HEK293 (cell line): ENCODE measurements around the gene MAP4K5.

Experiments used
- EGR2 ChIP-seq: fragments of 450-650 bp; formaldehyde crosslinking; IDR thresholded peaks from 2 replicates; pipeline ENCODE4 v1.5.1; 2016; ENCODE audit warnings: low read depth, missing biosample characterization, missing genetic modification characterization
- GLIS2 ChIP-seq: fragments of 450-650 bp; formaldehyde crosslinking; IDR thresholded peaks from 2 replicates; pipeline ENCODE4 v1.5.1; 2016; ENCODE audit warnings: missing biosample characterization, missing genetic modification characterization
- KLF10 ChIP-seq: fragments of 450-650 bp; IDR thresholded peaks from 2 replicates; pipeline ENCODE4 v1.5.1; 2018; ENCODE audit warnings: missing biosample characterization, mild to moderate bottlenecking, missing genetic modification characterization
- MYNN ChIP-seq: fragments of 450-650 bp; formaldehyde crosslinking; IDR thresholded peaks from 2 replicates; pipeline ENCODE4 v1.5.1; 2016; ENCODE audit warnings: missing biosample characterization, missing genetic modification characterization, borderline replicate concordance
- SP7 ChIP-seq: fragments of 450-650 bp; formaldehyde crosslinking; IDR thresholded peaks from 2 replicates; pipeline ENCODE4 v1.5.1; 2016; ENCODE audit warnings: missing biosample characterization, missing genetic modification characterization
- TCF7L2 ChIP-seq: IDR thresholded peaks from 2 replicates; pipeline ENCODE4 v1.6.1; 2011; ENCODE audit warnings: low read depth, mild to moderate bottlenecking, inconsistent platforms, low read length, moderate library complexity, borderline replicate concordance
- ZBTB8A ChIP-seq: fragments of 450-650 bp; formaldehyde crosslinking; IDR thresholded peaks from 2 replicates; pipeline ENCODE4 v1.5.1; 2016; ENCODE audit warnings: missing biosample characterization, missing genetic modification characterization
- ZNF10 ChIP-seq: fragments of 450-650 bp; formaldehyde crosslinking; IDR thresholded peaks from 2 replicates; pipeline ENCODE4 v1.5.1; 2017; ENCODE audit warnings: missing biosample characterization, missing genetic modification characterization
- ZNF138 ChIP-seq: fragments of 450-650 bp; formaldehyde crosslinking; IDR thresholded peaks from 2 replicates; pipeline ENCODE4 v1.5.1; 2016; ENCODE audit warnings: missing biosample characterization, missing genetic modification characterization, borderline replicate concordance
- ZNF169 ChIP-seq: fragments of 450-650 bp; formaldehyde crosslinking; IDR thresholded peaks from 2 replicates; pipeline ENCODE4 v1.5.1; 2016; ENCODE audit warnings: missing biosample characterization, missing genetic modification characterization
- ZNF184 ChIP-seq: fragments of 450-650 bp; IDR thresholded peaks from 2 replicates; pipeline ENCODE4 v1.5.1; 2018; ENCODE audit warnings: missing biosample characterization, mild to moderate bottlenecking, missing genetic modification characterization
- ZNF2 ChIP-seq: fragments of 450-650 bp; formaldehyde crosslinking; IDR thresholded peaks from 2 replicates; pipeline ENCODE4 v1.5.1; 2016; ENCODE audit warnings: missing biosample characterization, missing genetic modification characterization
- ZNF211 ChIP-seq: fragments of 450-650 bp; formaldehyde crosslinking; IDR thresholded peaks from 2 replicates; pipeline ENCODE4 v1.5.1; 2016; ENCODE audit warnings: low read depth, missing biosample characterization, missing genetic modification characterization
- ZNF23 ChIP-seq: fragments of 450-650 bp; formaldehyde crosslinking; IDR thresholded peaks from 2 replicates; pipeline ENCODE4 v1.5.1; 2016; ENCODE audit warnings: missing biosample characterization, missing genetic modification characterization, borderline replicate concordance
- ZNF248 ChIP-seq: fragments of 450-650 bp; formaldehyde crosslinking; IDR thresholded peaks from 2 replicates; pipeline ENCODE4 v1.5.1; 2017; ENCODE audit warnings: missing biosample characterization, missing genetic modification characterization
- ZNF366 ChIP-seq: fragments of 450-650 bp; formaldehyde crosslinking; conservative IDR thresholded peaks from 2 replicates; pipeline ENCODE4 v1.5.1; 2016; ENCODE audit warnings: missing biosample characterization, missing genetic modification characterization
- ZNF426 ChIP-seq: fragments of 450-650 bp; formaldehyde crosslinking; IDR thresholded peaks from 2 replicates; pipeline ENCODE4 v1.5.1; 2017; ENCODE audit warnings: missing biosample characterization, missing genetic modification characterization, mild to moderate bottlenecking, inconsistent platforms, moderate library complexity
- ZNF501 ChIP-seq: fragments of 450-650 bp; formaldehyde crosslinking; IDR thresholded peaks from 2 replicates; pipeline ENCODE4 v1.5.1; 2016; ENCODE audit warnings: missing biosample characterization, missing genetic modification characterization
- ZNF514 ChIP-seq: fragments of 450-650 bp; formaldehyde crosslinking; IDR thresholded peaks from 2 replicates; pipeline ENCODE4 v1.5.1; 2016; ENCODE audit warnings: missing biosample characterization, missing genetic modification characterization
- ZNF548 ChIP-seq: fragments of 450-650 bp; formaldehyde crosslinking; IDR thresholded peaks from 2 replicates; pipeline ENCODE4 v1.5.1; 2016; ENCODE audit warnings: missing biosample characterization, missing genetic modification characterization
- ZNF571 ChIP-seq: fragments of 450-650 bp; formaldehyde crosslinking; IDR thresholded peaks from 2 replicates; pipeline ENCODE4 v1.5.0; 2017; ENCODE audit warnings: missing biosample characterization, missing genetic modification characterization
- ZNF585B ChIP-seq: fragments of 450-650 bp; formaldehyde crosslinking; IDR thresholded peaks from 2 replicates; pipeline ENCODE4 v1.5.1; 2016; ENCODE audit warnings: missing biosample characterization, missing genetic modification characterization
- ZNF658 ChIP-seq: fragments of 450-650 bp; formaldehyde crosslinking; IDR thresholded peaks from 2 replicates; pipeline ENCODE4; 2016; ENCODE audit warnings: missing biosample characterization, missing genetic modification characterization
- ZNF670 ChIP-seq: fragments of 450-650 bp; formaldehyde crosslinking; IDR thresholded peaks from 2 replicates; pipeline ENCODE4 v1.5.1; 2016; ENCODE audit warnings: missing biosample characterization, missing genetic modification characterization, low read depth
- ZNF747 ChIP-seq: fragments of 450-650 bp; formaldehyde crosslinking; IDR thresholded peaks from 2 replicates; pipeline ENCODE4 v1.5.1; 2016; ENCODE audit warnings: missing biosample characterization, missing genetic modification characterization
- ZXDB ChIP-seq: fragments of 450-650 bp; formaldehyde crosslinking; IDR thresholded peaks from 2 replicates; pipeline ENCODE4 v1.5.1; 2016; ENCODE audit warnings: missing biosample characterization, missing genetic modification characterization
- TF ChIP-seq, protein P1 (sequence below): fragments of 450-650 bp; formaldehyde crosslinking; IDR thresholded peaks from 2 replicates; pipeline ENCODE4 v1.5.1; 2017; ENCODE audit warnings: missing biosample characterization, missing genetic modification characterization
- TF ChIP-seq, protein P2 (sequence below): fragments of 450-650 bp; formaldehyde crosslinking; IDR thresholded peaks from 2 replicates; pipeline ENCODE4 v1.5.1; 2016; ENCODE audit warnings: missing biosample characterization, missing genetic modification characterization, low read depth
- TF ChIP-seq, protein P3 (sequence below): fragments of 450-650 bp; formaldehyde crosslinking; IDR thresholded peaks from 2 replicates; pipeline ENCODE4 v1.5.1; 2017; ENCODE audit warnings: missing biosample characterization, missing genetic modification characterization
- TF ChIP-seq, protein P4 (sequence below): fragments of 450-650 bp; formaldehyde crosslinking; IDR thresholded peaks from 2 replicates; pipeline ENCODE4 v1.5.1; 2016; ENCODE audit warnings: missing biosample characterization, missing genetic modification characterization
- TF ChIP-seq, protein P5 (sequence below): fragments of 450-650 bp; formaldehyde crosslinking; IDR thresholded peaks from 2 replicates; pipeline ENCODE4; 2016; ENCODE audit warnings: missing biosample characterization, missing genetic modification characterization
- TF ChIP-seq, protein P6 (sequence below): fragments of 450-650 bp; formaldehyde crosslinking; IDR thresholded peaks from 2 replicates; pipeline ENCODE4 v1.5.1; 2016; ENCODE audit warnings: missing biosample characterization, missing genetic modification characterization

MAP4K5 gene

DNA sequence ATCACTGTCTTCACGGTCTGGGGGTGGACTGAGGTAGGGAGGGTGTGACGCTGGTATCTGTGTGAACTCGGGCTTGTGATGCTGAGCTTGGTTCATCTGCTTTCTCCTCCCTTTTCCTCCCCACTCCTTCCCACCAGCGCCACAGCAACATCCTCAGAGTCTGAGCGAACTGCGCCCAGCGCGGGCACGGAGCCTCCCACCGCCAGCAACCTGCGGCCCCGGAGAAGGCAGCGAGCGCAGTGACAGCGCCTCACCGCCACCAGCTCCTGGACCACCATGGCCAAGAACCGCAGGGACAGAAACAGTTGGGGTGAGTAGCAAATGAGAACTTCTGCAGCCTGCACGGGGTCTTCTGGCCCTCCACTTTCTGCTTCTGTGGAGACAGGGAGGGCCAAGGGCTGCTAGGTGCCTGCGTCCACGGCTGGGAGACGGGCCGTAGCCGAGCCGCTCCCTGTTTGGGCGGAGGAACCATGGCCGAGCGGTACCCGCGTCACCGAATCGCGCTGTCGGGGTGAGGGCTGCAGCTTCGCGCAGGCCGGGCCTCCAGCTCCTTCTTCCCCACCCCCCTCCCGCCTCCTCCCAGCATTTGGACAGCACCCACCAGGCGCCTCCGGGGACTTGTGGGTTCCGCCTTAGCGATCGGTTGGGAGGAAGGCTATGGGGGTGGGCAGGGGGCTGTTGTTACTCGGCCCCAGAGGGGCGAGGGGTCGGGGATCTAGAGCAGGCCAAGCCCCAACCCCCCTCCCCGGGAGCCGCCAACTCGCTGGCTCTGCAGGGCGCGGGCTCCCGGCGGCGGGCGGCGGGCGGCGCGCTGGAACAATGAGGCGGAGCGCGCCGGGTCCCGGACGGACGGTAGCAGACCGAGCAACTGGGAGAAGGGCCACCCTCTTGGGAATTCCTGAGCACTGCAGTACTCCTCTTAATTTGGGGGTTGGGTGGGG is 27.9 kb upstream of the MAP4K5 start, which contains the start of gene ATL1 (continued):
- TF ChIP-seq, protein P1, sequence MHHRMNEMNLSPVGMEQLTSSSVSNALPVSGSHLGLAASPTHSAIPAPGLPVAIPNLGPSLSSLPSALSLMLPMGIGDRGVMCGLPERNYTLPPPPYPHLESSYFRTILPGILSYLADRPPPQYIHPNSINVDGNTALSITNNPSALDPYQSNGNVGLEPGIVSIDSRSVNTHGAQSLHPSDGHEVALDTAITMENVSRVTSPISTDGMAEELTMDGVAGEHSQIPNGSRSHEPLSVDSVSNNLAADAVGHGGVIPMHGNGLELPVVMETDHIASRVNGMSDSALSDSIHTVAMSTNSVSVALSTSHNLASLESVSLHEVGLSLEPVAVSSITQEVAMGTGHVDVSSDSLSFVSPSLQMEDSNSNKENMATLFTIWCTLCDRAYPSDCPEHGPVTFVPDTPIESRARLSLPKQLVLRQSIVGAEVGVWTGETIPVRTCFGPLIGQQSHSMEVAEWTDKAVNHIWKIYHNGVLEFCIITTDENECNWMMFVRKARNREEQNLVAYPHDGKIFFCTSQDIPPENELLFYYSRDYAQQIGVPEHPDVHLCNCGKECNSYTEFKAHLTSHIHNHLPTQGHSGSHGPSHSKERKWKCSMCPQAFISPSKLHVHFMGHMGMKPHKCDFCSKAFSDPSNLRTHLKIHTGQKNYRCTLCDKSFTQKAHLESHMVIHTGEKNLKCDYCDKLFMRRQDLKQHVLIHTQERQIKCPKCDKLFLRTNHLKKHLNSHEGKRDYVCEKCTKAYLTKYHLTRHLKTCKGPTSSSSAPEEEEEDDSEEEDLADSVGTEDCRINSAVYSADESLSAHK (tag by site-specific recombination): no peak
- TF ChIP-seq, protein P2, sequence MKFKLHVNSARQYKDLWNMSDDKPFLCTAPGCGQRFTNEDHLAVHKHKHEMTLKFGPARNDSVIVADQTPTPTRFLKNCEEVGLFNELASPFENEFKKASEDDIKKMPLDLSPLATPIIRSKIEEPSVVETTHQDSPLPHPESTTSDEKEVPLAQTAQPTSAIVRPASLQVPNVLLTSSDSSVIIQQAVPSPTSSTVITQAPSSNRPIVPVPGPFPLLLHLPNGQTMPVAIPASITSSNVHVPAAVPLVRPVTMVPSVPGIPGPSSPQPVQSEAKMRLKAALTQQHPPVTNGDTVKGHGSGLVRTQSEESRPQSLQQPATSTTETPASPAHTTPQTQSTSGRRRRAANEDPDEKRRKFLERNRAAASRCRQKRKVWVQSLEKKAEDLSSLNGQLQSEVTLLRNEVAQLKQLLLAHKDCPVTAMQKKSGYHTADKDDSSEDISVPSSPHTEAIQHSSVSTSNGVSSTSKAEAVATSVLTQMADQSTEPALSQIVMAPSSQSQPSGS (tag by site-specific recombination): no peak
- TF ChIP-seq GLIS2 (tag by site-specific recombination): no peak; the same call in 1 of the 2 replicates
- no peak for TF ChIP-seq MYNN
- TF ChIP-seq ZNF2 (tag by site-specific recombination): 0 out of 2 replicates have a peak, but pooled peaks have one; percentile 19
- no peak for TF ChIP-seq ZNF426
- no peak for TF ChIP-seq ZNF670 (tag by site-specific recombination)
- TF ChIP-seq, protein P3, sequence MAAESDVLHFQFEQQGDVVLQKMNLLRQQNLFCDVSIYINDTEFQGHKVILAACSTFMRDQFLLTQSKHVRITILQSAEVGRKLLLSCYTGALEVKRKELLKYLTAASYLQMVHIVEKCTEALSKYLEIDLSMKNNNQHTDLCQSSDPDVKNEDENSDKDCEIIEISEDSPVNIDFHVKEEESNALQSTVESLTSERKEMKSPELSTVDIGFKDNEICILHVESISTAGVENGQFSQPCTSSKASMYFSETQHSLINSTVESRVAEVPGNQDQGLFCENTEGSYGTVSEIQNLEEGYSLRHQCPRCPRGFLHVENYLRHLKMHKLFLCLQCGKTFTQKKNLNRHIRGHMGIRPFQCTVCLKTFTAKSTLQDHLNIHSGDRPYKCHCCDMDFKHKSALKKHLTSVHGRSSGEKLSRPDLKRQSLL (tag by site-specific recombination): no peak
- no peak for TF ChIP-seq ZNF548 (tag by site-specific recombination)
- TF ChIP-seq ZNF585B (tag by site-specific recombination): no peak
- TF ChIP-seq ZNF10 (tag by site-specific recombination): no peak; the same call in 1 of the 2 replicates
- TF ChIP-seq, protein P4, sequence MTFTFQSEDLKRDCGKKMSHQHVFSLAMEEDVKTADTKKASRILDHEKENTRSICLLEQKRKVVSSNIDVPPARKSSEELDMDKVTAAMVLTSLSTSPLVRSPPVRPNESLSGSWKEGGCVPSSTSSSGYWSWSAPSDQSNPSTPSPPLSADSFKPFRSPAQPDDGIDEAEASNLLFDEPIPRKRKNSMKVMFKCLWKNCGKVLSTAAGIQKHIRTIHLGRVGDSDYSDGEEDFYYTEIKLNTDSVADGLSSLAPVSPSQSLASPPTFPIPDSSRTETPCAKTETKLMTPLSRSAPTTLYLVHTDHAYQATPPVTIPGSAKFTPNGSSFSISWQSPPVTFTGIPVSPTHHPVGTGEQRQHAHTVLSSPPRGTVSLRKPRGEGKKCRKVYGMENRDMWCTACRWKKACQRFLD (tag by site-specific recombination): no peak
- TF ChIP-seq ZNF747 (tag by site-specific recombination): no peak
- TF ChIP-seq ZBTB8A: peak; percentile 86
- TF ChIP-seq ZNF211 (tag by site-specific recombination): no peak
- peak; percentile 69 for TF ChIP-seq EGR2 (tag by site-specific recombination)
- peak; percentile 59; the same call in 1 of the 2 replicates for TF ChIP-seq ZXDB (tag by site-specific recombination)
- TF ChIP-seq KLF10 (tag by site-specific recombination): peak; percentile 49; the same call in 1 of the 2 replicates
- peak; percentile 53 for TF ChIP-seq ZNF366
- no peak for TF ChIP-seq ZNF138 (tag by site-specific recombination)
- no peak for TF ChIP-seq ZNF184 (tag by site-specific recombination)
- TF ChIP-seq, protein P5, sequence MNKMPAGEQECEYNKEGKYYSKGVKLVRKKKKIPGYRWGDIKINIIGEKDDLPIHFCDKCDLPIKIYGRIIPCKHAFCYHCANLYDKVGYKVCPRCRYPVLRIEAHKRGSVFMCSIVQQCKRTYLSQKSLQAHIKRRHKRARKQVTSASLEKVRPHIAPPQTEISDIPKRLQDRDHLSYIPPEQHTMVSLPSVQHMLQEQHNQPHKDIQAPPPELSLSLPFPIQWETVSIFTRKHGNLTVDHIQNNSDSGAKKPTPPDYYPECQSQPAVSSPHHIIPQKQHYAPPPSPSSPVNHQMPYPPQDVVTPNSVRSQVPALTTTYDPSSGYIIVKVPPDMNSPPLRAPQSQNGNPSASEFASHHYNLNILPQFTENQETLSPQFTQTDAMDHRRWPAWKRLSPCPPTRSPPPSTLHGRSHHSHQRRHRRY (tag by site-specific recombination): no peak
- no peak for TF ChIP-seq ZNF23 (tag by site-specific recombination)
- TF ChIP-seq ZNF658 (tag by site-specific recombination): no peak
- TF ChIP-seq SP7: peak; percentile 33; the same call in 1 of the 2 replicates
- TF ChIP-seq ZNF169 (tag by site-specific recombination): no peak
- no peak for TF ChIP-seq ZNF571
- no peak for TF ChIP-seq TCF7L2
- TF ChIP-seq ZNF514: no peak
- peak; percentile 79 for TF ChIP-seq ZNF501 (tag by site-specific recombination)
- TF ChIP-seq, protein P6, sequence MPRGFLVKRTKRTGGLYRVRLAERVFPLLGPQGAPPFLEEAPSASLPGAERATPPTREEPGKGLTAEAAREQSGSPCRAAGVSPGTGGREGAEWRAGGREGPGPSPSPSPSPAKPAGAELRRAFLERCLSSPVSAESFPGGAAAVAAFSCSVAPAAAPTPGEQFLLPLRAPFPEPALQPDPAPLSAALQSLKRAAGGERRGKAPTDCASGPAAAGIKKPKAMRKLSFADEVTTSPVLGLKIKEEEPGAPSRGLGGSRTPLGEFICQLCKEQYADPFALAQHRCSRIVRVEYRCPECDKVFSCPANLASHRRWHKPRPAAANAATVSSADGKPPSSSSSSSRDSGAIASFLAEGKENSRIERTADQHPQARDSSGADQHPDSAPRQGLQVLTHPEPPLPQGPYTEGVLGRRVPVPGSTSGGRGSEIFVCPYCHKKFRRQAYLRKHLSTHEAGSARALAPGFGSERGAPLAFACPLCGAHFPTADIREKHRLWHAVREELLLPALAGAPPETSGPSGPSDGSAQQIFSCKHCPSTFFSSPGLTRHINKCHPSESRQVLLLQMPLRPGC: no peak
- no peak for TF ChIP-seq ZNF248 (tag by site-specific recombination)
